NCI-H2107 (cell line): Measurements from ENCODE around the gene GHRHR.

ENCODE experiments used
- DNase-seq: peaks from one replicate; lab custom pipeline; 2025; lab: John Stamatoyannopoulos, UW

GHRHR gene

DNA sequence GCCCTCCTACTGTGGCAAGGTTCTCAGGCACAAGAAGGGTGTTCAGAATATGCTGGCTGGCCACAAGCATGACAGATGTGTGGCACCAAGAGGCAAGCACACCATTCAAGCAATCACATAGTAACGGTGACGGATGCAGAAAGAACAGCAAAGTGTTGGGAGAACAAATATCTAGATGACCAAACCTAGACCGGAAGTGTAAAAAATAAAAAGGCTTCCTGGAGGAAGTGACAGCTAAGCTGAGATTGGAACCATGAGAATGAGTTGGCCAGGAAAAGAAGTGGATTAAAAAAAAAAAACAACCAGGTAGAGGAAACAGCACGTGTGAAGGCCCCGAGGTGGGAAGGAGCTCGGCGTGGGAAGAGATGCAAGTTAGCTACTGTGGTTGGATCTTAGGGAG lies 22.0 kb downstream of the GHRHR start:
- no peak for DNase-seq

GRCh38 chr7:30986331-30986730 lies 22.6 kb downstream of the GHRHR start:
- DNase-seq = no peak

- no peak for DNase-seq
Observed at GRCh38 chr7:30986738-30987137, 23.0 kb downstream of the GHRHR start.

GRCh38 chr7:30987178-30987577 lies 23.4 kb downstream of the GHRHR start:
- DNase-seq = no peak

DNA sequence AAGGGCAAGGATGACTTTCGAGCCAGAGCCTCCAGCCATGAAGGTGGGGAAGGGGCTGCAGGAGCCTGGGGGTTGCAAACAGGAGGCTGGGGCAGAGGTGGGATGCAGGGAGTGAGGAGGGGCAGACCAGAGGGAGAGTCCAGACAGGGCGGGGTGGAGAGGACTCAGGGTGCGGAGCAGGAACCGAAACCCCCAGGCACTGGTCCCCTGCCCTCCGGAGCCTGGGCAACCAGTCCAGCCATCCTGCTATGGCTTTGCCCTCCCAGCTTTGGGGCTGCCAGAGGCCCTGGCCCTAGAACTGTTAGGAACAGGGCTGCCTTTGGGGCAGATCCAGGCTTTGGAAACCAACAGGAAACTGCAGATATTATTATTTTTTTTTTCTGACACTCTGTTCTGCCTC lies 24.2 kb downstream of the GHRHR start:
- DNase-seq = no peak

DNA sequence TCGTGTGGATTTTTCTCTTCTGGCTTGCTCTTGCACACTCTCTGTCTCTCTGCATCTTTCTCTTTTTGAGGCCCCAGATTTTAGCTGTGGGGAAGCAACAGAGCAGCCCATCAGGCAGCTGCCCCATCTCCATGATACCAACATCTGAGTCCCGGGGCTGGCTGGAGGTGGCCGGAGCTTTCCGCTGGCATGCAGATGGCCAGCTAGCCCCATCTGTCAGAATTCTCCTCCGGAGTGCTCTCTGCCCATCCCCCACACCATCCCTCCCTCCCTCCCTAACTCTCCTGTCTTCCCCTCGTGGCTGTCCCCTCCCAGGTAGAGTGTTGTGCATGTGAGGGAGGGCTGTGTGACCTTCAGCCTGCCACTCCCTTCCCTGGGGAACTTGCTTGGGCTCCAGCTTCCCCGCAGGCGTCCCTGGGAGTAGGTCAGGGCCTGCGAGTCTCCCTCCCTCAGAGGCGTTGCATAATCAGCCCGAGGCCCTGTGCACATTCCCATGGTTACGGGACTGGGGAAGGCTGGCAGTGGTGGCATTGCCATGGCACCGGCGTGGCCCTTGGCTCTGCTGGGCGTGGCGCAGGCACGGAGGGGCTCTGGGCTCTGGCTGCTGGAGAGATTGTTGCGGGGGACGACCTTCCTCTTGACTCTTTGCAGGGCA lies 24.7 kb downstream of the GHRHR start:
- DNase-seq = no peak

GRCh38 chr7:30989008-30989823 lies 25.5 kb downstream of the GHRHR start:
- no peak for DNase-seq

- no peak for DNase-seq
Observed at GRCh38 chr7:30989824-30990672, 26.3 kb downstream of the GHRHR start.

- no peak for DNase-seq
Observed at GRCh38 chr7:30990673-30991170, 27.0 kb downstream of the GHRHR start.

- no peak for DNase-seq
Observed at GRCh38 chr7:30992414-30992813, 28.7 kb downstream of the GHRHR start.

- no peak for DNase-seq
Observed at GRCh38 chr7:30994206-30995100, 30.7 kb downstream of the GHRHR start.

GRCh38 chr7:30995536-30995935 lies 31.8 kb downstream of the GHRHR start:
- no peak for DNase-seq

DNA sequence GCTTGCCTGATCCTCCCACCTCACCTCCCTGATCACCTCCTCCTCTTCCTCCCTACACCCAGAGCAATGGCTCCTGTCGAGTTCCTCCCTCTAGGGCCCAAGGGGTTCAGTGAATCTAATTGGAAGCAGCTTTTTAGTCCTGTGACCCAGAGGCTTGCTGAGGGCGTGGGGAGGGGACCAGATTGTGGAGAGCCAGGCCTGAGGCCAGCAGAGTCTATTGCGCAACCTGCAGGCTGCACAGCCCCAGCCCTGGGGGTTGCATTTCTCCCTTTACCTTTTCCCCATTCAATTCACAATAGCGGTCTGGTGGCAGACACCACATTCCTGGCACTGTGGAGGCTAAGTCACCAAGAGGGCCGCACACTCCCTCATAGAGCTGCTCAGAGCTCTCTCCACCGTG lies 32.5 kb downstream of the GHRHR start:
- DNase-seq = no peak

DNA sequence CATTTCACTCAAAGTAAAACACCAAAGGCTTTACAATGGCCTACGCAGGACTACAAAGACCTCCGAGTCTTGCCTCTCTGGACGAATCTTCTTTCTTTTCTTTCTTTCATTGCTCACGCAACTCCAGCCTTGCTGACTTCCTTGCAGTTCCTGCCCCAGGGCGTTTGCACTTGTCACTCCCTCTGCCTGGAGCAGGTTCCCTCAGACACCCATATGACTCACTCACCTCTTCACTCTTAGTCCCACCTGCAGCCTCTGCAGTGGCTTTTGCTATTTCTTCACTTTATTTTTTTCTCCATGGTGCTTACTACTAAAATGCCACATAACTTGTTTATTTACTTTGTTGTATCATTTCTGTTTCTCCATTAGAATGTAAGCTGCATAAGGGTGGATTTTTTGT lies 33.1 kb downstream of the GHRHR start:
- DNase-seq = no peak

DNA sequence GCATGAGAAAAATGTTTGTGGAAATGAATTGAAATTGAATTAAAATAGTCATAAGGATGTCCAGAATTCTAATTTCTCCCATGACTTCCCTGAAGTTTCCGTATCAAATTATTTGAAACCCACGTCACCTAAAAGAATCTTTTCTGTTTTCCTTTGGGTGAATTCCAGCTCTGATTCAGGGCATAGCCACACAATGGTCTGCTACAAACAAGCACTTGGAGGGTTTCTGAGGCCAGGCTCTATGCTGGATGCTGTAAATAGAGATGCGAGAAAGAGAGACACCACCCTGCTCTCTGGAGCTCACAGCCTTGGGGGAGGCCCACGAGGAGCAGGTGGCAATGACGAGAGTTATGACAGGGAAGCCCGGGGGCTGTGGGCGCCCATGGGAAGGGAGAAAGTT lies 33.6 kb downstream of the GHRHR start:
- no peak for DNase-seq

- DNase-seq = no peak
Observed at GRCh38 chr7:30998180-30998579, 34.4 kb downstream of the GHRHR start.

- no peak for DNase-seq
Observed at GRCh38 chr7:31000161-31000693, 36.5 kb downstream of the GHRHR start.

GRCh38 chr7:31000779-31001178 lies 37.0 kb downstream of the GHRHR start:
- no peak for DNase-seq

- no peak for DNase-seq
Observed at GRCh38 chr7:31002256-31002655, 38.5 kb downstream of the GHRHR start.

DNA sequence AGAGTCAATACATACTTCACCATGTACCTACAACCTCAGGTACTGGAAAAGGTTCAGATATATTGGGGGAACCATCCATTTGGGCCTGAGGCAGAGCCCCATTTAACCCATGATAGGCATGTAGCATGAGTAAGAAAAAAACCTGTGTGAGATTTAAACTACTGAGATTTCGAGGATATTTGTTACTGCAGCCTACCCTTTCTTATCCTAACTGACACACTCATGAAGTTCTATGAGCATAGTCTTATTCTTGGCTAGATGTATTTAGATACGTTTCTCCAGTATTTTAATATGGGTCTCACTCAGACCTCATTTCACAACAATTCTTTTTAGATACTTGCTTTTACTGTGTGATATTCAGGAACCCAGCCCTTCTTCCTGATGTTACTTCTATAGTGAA lies 39.3 kb downstream of the GHRHR start:
- DNase-seq = no peak

- no peak for DNase-seq
Observed at GRCh38 chr7:31003721-31004120, 40.0 kb downstream of the GHRHR start.
